ENCODE measurements around the gene CFAP58. TPM values are rescaled to one million over a fixed set of nuclear protein-coding genes. Genes with fewer than 3 reads are reported as not detected.

The CFAP58 gene
- total RNA-seq, 1 experiment from 2014 or later, result 0.26 TPM

- Histone ChIP-seq H3K4me3 (ENCODE audit: low read length) (no peak overlapping the region), H3K9ac (ENCODE audit: low read length) (no peak overlapping the region), H3K36me3 (ENCODE audit: insufficient read depth, low read length) (no peaks in the 10 kb centered on the region), H4K20me1 (ENCODE audit: insufficient read depth, low read depth, low read length) (no peaks in the 10 kb centered on the region; the same call in 1 of the 2 replicates), H2AFZ (ENCODE audit: low read length) (no peak overlapping the region), H3K27ac (ENCODE audit: low read length) (no peak overlapping the region), H3K9me2 (replicated peaks; ENCODE audit: insufficient read depth, low read length) (no peaks in the 10 kb centered on the region), H3K4me1 (ENCODE audit: low read length) (no peaks in the 10 kb centered on the region; the same call in 1 of the 2 replicates), H3K9me3 (ENCODE audit: low read length) (no peaks in the 10 kb centered on the region), H3K4me2 (ENCODE audit: low read depth, low read length, poor library complexity, severe bottlenecking) (no peak overlapping the region), H3K27me3 (ENCODE audit: low read length) (no peaks in the 10 kb centered on the region), H3K79me2 (ENCODE audit: low read length) (no peaks in the 10 kb centered on the region)
- DNase-seq, result no peak
Measured at GRCh38 chr10:104447331-104447730, 93.7 kb downstream of the CFAP58 start.

- no peak overlapping the region for H3K9ac ChIP-seq (ENCODE audit: low read length)
- no peaks in the 10 kb centered on the region; the same call in 1 of the 2 replicates for H4K20me1 ChIP-seq (ENCODE audit: insufficient read depth, low read depth, low read length)
- no peaks in the 10 kb centered on the region for H3K79me2 ChIP-seq (ENCODE audit: low read length)
- no peak overlapping the region for H2AFZ ChIP-seq (ENCODE audit: low read length)
- no peaks in the 10 kb centered on the region for H3K36me3 ChIP-seq (ENCODE audit: insufficient read depth, low read length)
- no peak for DNase-seq
- no peak overlapping the region for H3K4me3 ChIP-seq (ENCODE audit: low read length)
- no peak overlapping the region for H3K4me2 ChIP-seq (ENCODE audit: low read depth, low read length, poor library complexity, severe bottlenecking)
- H3K9me2 ChIP-seq (replicated peaks; ENCODE audit: insufficient read depth, low read length), result no peaks in the 10 kb centered on the region
- H3K27ac ChIP-seq (ENCODE audit: low read length), result no peak overlapping the region
- H3K9me3 ChIP-seq (ENCODE audit: low read length), result no peaks in the 10 kb centered on the region
- H3K4me1 ChIP-seq (ENCODE audit: low read length), result no peaks in the 10 kb centered on the region; the same call in 1 of the 2 replicates
- H3K27me3 ChIP-seq (ENCODE audit: low read length), result no peaks in the 10 kb centered on the region
Measured at GRCh38 chr10:104447906-104448305, 94.3 kb downstream of the CFAP58 start.

GRCh38 chr10:104449391-104449790 is 95.8 kb downstream of the CFAP58 start:
- no peak overlapping the region for H3K4me2 ChIP-seq (ENCODE audit: low read depth, low read length, poor library complexity, severe bottlenecking)

GRCh38 chr10:104450490-104450889 is 96.9 kb downstream of the CFAP58 start:
- no peaks in the 10 kb centered on the region for H3K79me2 ChIP-seq (ENCODE audit: low read length)
- no peak overlapping the region for H3K27ac ChIP-seq (ENCODE audit: low read length)
- no peaks in the 10 kb centered on the region for H3K9me2 ChIP-seq (replicated peaks; ENCODE audit: insufficient read depth, low read length)
- H3K9me3 ChIP-seq (ENCODE audit: low read length), result no peaks in the 10 kb centered on the region
- H2AFZ ChIP-seq (ENCODE audit: low read length), result no peak overlapping the region
- DNase-seq, result no peak
- H3K4me3 ChIP-seq (ENCODE audit: low read length), result no peak overlapping the region
- H3K9ac ChIP-seq (ENCODE audit: low read length), result no peak overlapping the region
- no peaks in the 10 kb centered on the region; the same call in 1 of the 2 replicates for H4K20me1 ChIP-seq (ENCODE audit: insufficient read depth, low read depth, low read length)
- H3K27me3 ChIP-seq (ENCODE audit: low read length), result no peaks in the 10 kb centered on the region
- no peaks in the 10 kb centered on the region for H3K36me3 ChIP-seq (ENCODE audit: insufficient read depth, low read length)
- H3K4me2 ChIP-seq (ENCODE audit: low read depth, low read length, poor library complexity, severe bottlenecking), result no peak overlapping the region
- no peaks in the 10 kb centered on the region; the same call in 1 of the 2 replicates for H3K4me1 ChIP-seq (ENCODE audit: low read length)

More at GRCh38 chr10:104449391-104449790, 95.8 kb downstream of the CFAP58 start:
- Histone ChIP-seq H2AFZ (ENCODE audit: low read length) (no peak overlapping the region), H3K79me2 (ENCODE audit: low read length) (no peaks in the 10 kb centered on the region), H3K9me3 (ENCODE audit: low read length) (no peaks in the 10 kb centered on the region), H3K4me1 (ENCODE audit: low read length) (no peaks in the 10 kb centered on the region; the same call in 1 of the 2 replicates), H4K20me1 (ENCODE audit: insufficient read depth, low read depth, low read length) (no peaks in the 10 kb centered on the region; the same call in 1 of the 2 replicates), H3K9ac (ENCODE audit: low read length) (no peak overlapping the region), H3K27me3 (ENCODE audit: low read length) (no peaks in the 10 kb centered on the region), H3K36me3 (ENCODE audit: insufficient read depth, low read length) (no peaks in the 10 kb centered on the region), H3K9me2 (replicated peaks; ENCODE audit: insufficient read depth, low read length) (no peaks in the 10 kb centered on the region), H3K4me3 (ENCODE audit: low read length) (no peak overlapping the region), H3K27ac (ENCODE audit: low read length) (no peak overlapping the region)
- DNase-seq, result no peak

- no peaks in the 10 kb centered on the region for H3K36me3 ChIP-seq (ENCODE audit: insufficient read depth, low read length)
- H3K4me1 ChIP-seq (ENCODE audit: low read length), result no peaks in the 10 kb centered on the region; the same call in 1 of the 2 replicates
- H3K9ac ChIP-seq (ENCODE audit: low read length), result no peak overlapping the region
- DNase-seq, result no peak
- H3K4me2 ChIP-seq (ENCODE audit: low read depth, low read length, poor library complexity, severe bottlenecking), result no peak overlapping the region
- no peak overlapping the region for H3K4me3 ChIP-seq (ENCODE audit: low read length)
- no peaks in the 10 kb centered on the region for H3K27me3 ChIP-seq (ENCODE audit: low read length)
- H3K27ac ChIP-seq (ENCODE audit: low read length), result no peak overlapping the region
- H4K20me1 ChIP-seq (ENCODE audit: insufficient read depth, low read depth, low read length), result no peaks in the 10 kb centered on the region; the same call in 1 of the 2 replicates
- no peaks in the 10 kb centered on the region for H3K9me3 ChIP-seq (ENCODE audit: low read length)
- no peak overlapping the region for H2AFZ ChIP-seq (ENCODE audit: low read length)
- H3K79me2 ChIP-seq (ENCODE audit: low read length), result no peaks in the 10 kb centered on the region
- no peaks in the 10 kb centered on the region for H3K9me2 ChIP-seq (replicated peaks; ENCODE audit: insufficient read depth, low read length)
Measured at GRCh38 chr10:104450954-104451353, 97.3 kb downstream of the CFAP58 start.

GRCh38 chr10:104452977-104453376 is 99.3 kb downstream of the CFAP58 start:
- Histone ChIP-seq H2AFZ (ENCODE audit: low read length) (no peak overlapping the region), H4K20me1 (ENCODE audit: insufficient read depth, low read depth, low read length) (no peaks in the 10 kb centered on the region; the same call in 1 of the 2 replicates)
- no peak for DNase-seq

GRCh38 chr10:104456802-104457542 is 103.3 kb downstream of the CFAP58 start:
- Histone ChIP-seq H3K9me3 (ENCODE audit: low read length) (no peaks in the 10 kb centered on the region), H3K9me2 (replicated peaks; ENCODE audit: insufficient read depth, low read length) (no peaks in the 10 kb centered on the region), H3K4me2 (ENCODE audit: low read depth, low read length, poor library complexity, severe bottlenecking) (no peak overlapping the region), H3K27me3 (ENCODE audit: low read length) (no peaks in the 10 kb centered on the region; the same call in 1 of the 2 replicates), H3K9ac (ENCODE audit: low read length) (no peak overlapping the region), H3K79me2 (ENCODE audit: low read length) (no peaks in the 10 kb centered on the region), H3K4me1 (ENCODE audit: low read length) (no peaks in the 10 kb centered on the region), H3K27ac (ENCODE audit: low read length) (no peak overlapping the region), H4K20me1 (ENCODE audit: insufficient read depth, low read depth, low read length) (no peaks in the 10 kb centered on the region), H2AFZ (ENCODE audit: low read length) (no peak overlapping the region), H3K4me3 (ENCODE audit: low read length) (no peak overlapping the region), H3K36me3 (ENCODE audit: insufficient read depth, low read length) (no peaks in the 10 kb centered on the region)
- DNase-seq, result no peak

More at GRCh38 chr10:104452977-104453376, 99.3 kb downstream of the CFAP58 start:
- no peaks in the 10 kb centered on the region for H3K27me3 ChIP-seq (ENCODE audit: low read length)
- H3K9me2 ChIP-seq (replicated peaks; ENCODE audit: insufficient read depth, low read length), result no peaks in the 10 kb centered on the region
- no peak overlapping the region for H3K4me3 ChIP-seq (ENCODE audit: low read length)
- no peak overlapping the region for H3K27ac ChIP-seq (ENCODE audit: low read length)
- no peak overlapping the region for H3K9ac ChIP-seq (ENCODE audit: low read length)
- H3K79me2 ChIP-seq (ENCODE audit: low read length), result no peaks in the 10 kb centered on the region
- H3K4me2 ChIP-seq (ENCODE audit: low read depth, low read length, poor library complexity, severe bottlenecking), result no peak overlapping the region
- H3K4me1 ChIP-seq (ENCODE audit: low read length), result no peaks in the 10 kb centered on the region; the same call in 1 of the 2 replicates
- H3K9me3 ChIP-seq (ENCODE audit: low read length), result no peaks in the 10 kb centered on the region
- H3K36me3 ChIP-seq (ENCODE audit: insufficient read depth, low read length), result no peaks in the 10 kb centered on the region

GRCh38 chr10:104457543-104457828 is 103.9 kb downstream of the CFAP58 start:
- no peak overlapping the region for H2AFZ ChIP-seq (ENCODE audit: low read length)
- H3K27ac ChIP-seq (ENCODE audit: low read length), result no peak overlapping the region
- no peak overlapping the region for H3K4me3 ChIP-seq (ENCODE audit: low read length)
- no peaks in the 10 kb centered on the region for H3K9me2 ChIP-seq (replicated peaks; ENCODE audit: insufficient read depth, low read length)
- H4K20me1 ChIP-seq (ENCODE audit: insufficient read depth, low read depth, low read length), result no peaks in the 10 kb centered on the region
- H3K9ac ChIP-seq (ENCODE audit: low read length), result no peak overlapping the region
- no peak for DNase-seq
- H3K4me2 ChIP-seq (ENCODE audit: low read depth, low read length, poor library complexity, severe bottlenecking), result no peak overlapping the region
- H3K79me2 ChIP-seq (ENCODE audit: low read length), result no peaks in the 10 kb centered on the region
- no peaks in the 10 kb centered on the region for H3K4me1 ChIP-seq (ENCODE audit: low read length)
- H3K27me3 ChIP-seq (ENCODE audit: low read length), result no peaks in the 10 kb centered on the region; the same call in 1 of the 2 replicates
- no peaks in the 10 kb centered on the region for H3K9me3 ChIP-seq (ENCODE audit: low read length)
- H3K36me3 ChIP-seq (ENCODE audit: insufficient read depth, low read length), result no peaks in the 10 kb centered on the region
